H1 (cell line): ENCODE data around the gene CBLN1. TPM values are rescaled to one million over a fixed set of nuclear protein-coding genes. Genes with fewer than 3 reads are reported as not detected.

Experiments
- CTCF ChIA-PET: fragments of 300-600 bp; sonication (Branson Sonifier 250); formaldehyde crosslinking; loops from one replicate; lab custom pipeline; 2021; ENCODE audit not compliant: partially characterized antibody; lab: Charles Lee
- POLR2A ChIA-PET: fragments of 300-600 bp; sonication (Branson Sonifier 250); formaldehyde crosslinking; loops from one replicate; lab custom pipeline; 2021; ENCODE audit warnings: inconsistent platforms; ENCODE audit not compliant: partially characterized antibody; lab: Charles Lee
- DNase-seq, 2 experiments: peaks; one replicate each; pipeline versions ENCODE4 v3.0.0 to v3.0.0-alpha.2; 2010 to 2022; ENCODE audit warnings: low spot score in 2 of 2, low read depth in 1 of 2, mixed read lengths in 1 of 2
- FAIRE-seq: peaks from 2 replicates; lab custom pipeline; 2011; peaks lifted over from hg19 to GRCh38; lab: Jason Lieb, UNC
- H2AFZ ChIP-seq: 2 replicates; pipeline ENCODE4 v1.8.1; 2012; ENCODE audit warnings: low read length, inconsistent platforms
- H2AK5ac ChIP-seq: 2 replicates; pipeline ENCODE4 v1.6.1; 2013; ENCODE audit warnings: low read depth, low read length
- H2BK120ac ChIP-seq: replicated peaks from 2 replicates; pipeline ENCODE3; 2013; ENCODE audit warnings: low read depth, low read length, inconsistent platforms
- H2BK12ac ChIP-seq: 2 replicates; pipeline ENCODE4 v1.6.1; 2013; ENCODE audit warnings: low read depth, low read length
- H2BK15ac ChIP-seq: 2 replicates; pipeline ENCODE4 v1.6.1; 2013; ENCODE audit warnings: low read length
- H2BK20ac ChIP-seq: 2 replicates; pipeline ENCODE4 v1.6.1; 2013; ENCODE audit warnings: low read length
- H2BK5ac ChIP-seq: 2 replicates; pipeline ENCODE4 v1.6.1; 2013; ENCODE audit warnings: low read depth, low read length
- H3K14ac ChIP-seq: 2 replicates; pipeline ENCODE4 v1.6.1; 2013; ENCODE audit warnings: inconsistent platforms; ENCODE audit not compliant: insufficient read length
- H3K18ac ChIP-seq: 2 replicates; pipeline ENCODE4 v1.6.1; 2013; ENCODE audit warnings: low read length; ENCODE audit errors: extremely low read depth
- H3K23ac ChIP-seq: 2 replicates; pipeline ENCODE4 v1.6.1; 2013; ENCODE audit warnings: inconsistent platforms; ENCODE audit not compliant: insufficient read length
- H3K23me2 ChIP-seq: 2 replicates; pipeline ENCODE4 v1.6.1; 2013; ENCODE audit warnings: low read depth, low read length
- H3K27ac ChIP-seq: 2 replicates; pipeline ENCODE4 v1.6.1; 2011; ENCODE audit warnings: low read depth, low read length, inconsistent platforms
- H3K27me3 ChIP-seq, 4 experiments: replicated peaks in 1 of 4; 1 replicate in 1 of 4; 2 replicates in 3 of 4; pipeline versions ENCODE4 v1.6.1 to v1.8.1; 2011 to 2013; ENCODE audit warnings: low read length in 3 of 4, mild to moderate bottlenecking in 3 of 4, inconsistent platforms in 2 of 4, mixed read lengths in 2 of 4, moderate library complexity in 1 of 4; ENCODE audit not compliant: control insufficient read depth in 3 of 4, insufficient read depth in 3 of 4; ENCODE audit errors: extremely low read depth in 1 of 4
- H3K36me3 ChIP-seq, 4 experiments: 2 replicates each; pipeline versions ENCODE4 v1.6.1 to v1.8.1; 2011 to 2013; ENCODE audit warnings: mild to moderate bottlenecking in 4 of 4, low read length in 3 of 4, moderate library complexity in 2 of 4, control low read depth in 1 of 4, inconsistent platforms in 1 of 4; ENCODE audit not compliant: insufficient read depth in 4 of 4, control insufficient read depth in 2 of 4
- H3K4ac ChIP-seq: replicated peaks from 2 replicates; pipeline ENCODE3; 2013; ENCODE audit warnings: low read length, low read depth, mixed read lengths, inconsistent platforms; ENCODE audit not compliant: insufficient read length
- H3K4me1 ChIP-seq, 4 experiments: replicated peaks in 1 of 4; 1 replicate in 1 of 4; 2 replicates in 3 of 4; pipeline versions ENCODE4 v1.6.1 to v1.8.1; 2011 to 2013; ENCODE audit warnings: low read length in 3 of 4, inconsistent platforms in 2 of 4, mixed read lengths in 1 of 4; ENCODE audit not compliant: insufficient read depth in 4 of 4, control insufficient read depth in 3 of 4
- H3K4me2 ChIP-seq, 2 experiments: 2 replicates each; pipeline versions ENCODE4 v1.6.1 to v1.8.1; 2011 to 2013; ENCODE audit warnings: low read depth in 2 of 2, low read length in 2 of 2, control low read depth in 1 of 2, inconsistent platforms in 1 of 2, mild to moderate bottlenecking in 1 of 2; ENCODE audit not compliant: insufficient read depth in 1 of 2
- H3K4me3 ChIP-seq, 4 experiments: fragments of 200-600, 300-600 bp in 1 of 4; sonication (generic), shearing (Covaris generic), sonication (Bioruptor Twin) in 1 of 4; 2 replicates each; pipeline versions ENCODE4 v1.5.1 to v1.8.1; 2011 to 2016; ENCODE audit warnings: low read length in 4 of 4, low read depth in 3 of 4, control low read depth in 2 of 4, inconsistent platforms in 2 of 4, mild to moderate bottlenecking in 2 of 4, mixed read lengths in 1 of 4, moderate library complexity in 1 of 4; ENCODE audit not compliant: insufficient read depth in 2 of 4; ENCODE audit errors: extremely low read depth in 1 of 4
- H3K56ac ChIP-seq: replicated peaks from 2 replicates; pipeline ENCODE3; 2013; ENCODE audit warnings: low read depth, mild to moderate bottlenecking, mixed read lengths, low read length, inconsistent platforms; ENCODE audit not compliant: insufficient read length
- H3K79me1 ChIP-seq: 2 replicates; pipeline ENCODE4 v1.6.1; 2013; ENCODE audit warnings: low read depth, low read length, control low read depth
- H3K79me2 ChIP-seq, 2 experiments: 2 replicates each; pipeline versions ENCODE4 v1.6.1 to v1.8.1; 2012 to 2013; ENCODE audit warnings: low read length in 2 of 2, mild to moderate bottlenecking in 2 of 2, inconsistent platforms in 1 of 2; ENCODE audit not compliant: insufficient read depth in 2 of 2, control insufficient read depth in 1 of 2
- H3K9ac ChIP-seq, 4 experiments: replicated peaks in 1 of 4; 1 replicate in 1 of 4; 2 replicates in 3 of 4; pipeline versions ENCODE4 v1.6.1 to v1.8.1; 2011 to 2013; ENCODE audit warnings: low read depth in 3 of 4, low read length in 3 of 4, control low read depth in 2 of 4, mild to moderate bottlenecking in 2 of 4, moderate library complexity in 2 of 4, inconsistent platforms in 1 of 4; ENCODE audit errors: extremely low read depth in 1 of 4
- H3K9me3 ChIP-seq, 2 experiments: 2 replicates each; pipeline versions ENCODE4 v1.6.1 to v1.8.1; 2012 to 2013; ENCODE audit warnings: mild to moderate bottlenecking in 2 of 2, moderate library complexity in 2 of 2, control low read depth in 1 of 2, inconsistent platforms in 1 of 2, low read depth in 1 of 2, low read length in 1 of 2, mixed read lengths in 1 of 2; ENCODE audit not compliant: insufficient read depth in 2 of 2
- H4K20me1 ChIP-seq, 2 experiments: replicated peaks in 1 of 2; 2 replicates each; pipeline versions ENCODE3 to v1.8.1; 2011 to 2013; ENCODE audit warnings: inconsistent platforms in 2 of 2, low read length in 2 of 2, mild to moderate bottlenecking in 1 of 2; ENCODE audit not compliant: insufficient read depth in 2 of 2, control insufficient read depth in 1 of 2
- H4K5ac ChIP-seq: 2 replicates; pipeline ENCODE4 v1.6.1; 2013; ENCODE audit warnings: low read length, low read depth, mixed read lengths, inconsistent platforms; ENCODE audit not compliant: insufficient read length
- H4K8ac ChIP-seq: 2 replicates; pipeline ENCODE4 v1.8.0; 2013; ENCODE audit warnings: mild to moderate bottlenecking, moderate library complexity, low read length, inconsistent platforms; ENCODE audit not compliant: insufficient read depth; ENCODE audit errors: extremely low read depth
- H4K91ac ChIP-seq: replicated peaks from 2 replicates; pipeline ENCODE3; 2013; ENCODE audit warnings: low read length, mixed read lengths, inconsistent platforms; ENCODE audit not compliant: insufficient read length
- BACH1 ChIP-seq: IDR thresholded peaks from 2 replicates; pipeline ENCODE4 v1.6.1; 2012; ENCODE audit warnings: low read length, improper control_type of control experiment
- CTCF ChIP-seq, 3 experiments: IDR thresholded peaks; 1 replicate in 2 of 3; 2 replicates in 1 of 3; pipeline versions ENCODE4 v1.5.1 to v1.6.1; 2011; ENCODE audit warnings: low read length in 3 of 3, mild to moderate bottlenecking in 3 of 3, inconsistent platforms in 2 of 3, low read depth in 1 of 3, moderate library complexity in 1 of 3; ENCODE audit not compliant: insufficient read depth in 1 of 3; ENCODE audit errors: control extremely low read depth in 1 of 3
- HDAC2 ChIP-seq, 2 experiments: fragments of 300-600 bp in 1 of 2; sonication (generic) in 1 of 2; IDR thresholded peaks; 2 replicates each; pipeline ENCODE4 v1.6.1; 2011 to 2012; ENCODE audit warnings: low read depth in 2 of 2, low read length in 2 of 2, mild to moderate bottlenecking in 2 of 2, moderate library complexity in 2 of 2, borderline replicate concordance in 1 of 2, inconsistent platforms in 1 of 2
- KDM5A ChIP-seq: fragments of 200-600 bp; IDR thresholded peaks from 2 replicates; pipeline ENCODE4 v1.7.1; 2012; ENCODE audit warnings: mild to moderate bottlenecking, low read length, inconsistent platforms, mixed read lengths
- POU5F1 ChIP-seq: IDR thresholded peaks from 2 replicates; pipeline ENCODE4 v1.6.1; 2011; ENCODE audit warnings: low read depth, mild to moderate bottlenecking, low read length, moderate library complexity
- TCF12 ChIP-seq: IDR thresholded peaks from 2 replicates; pipeline ENCODE4 v1.6.1; 2011; ENCODE audit warnings: low read depth, mild to moderate bottlenecking, low read length
- USF2 ChIP-seq: IDR thresholded peaks from 2 replicates; pipeline ENCODE4 v1.6.1; 2011; ENCODE audit warnings: low read length, improper control_type of control experiment
- WGBS, 2 experiments: shearing (Covaris generic) in 1 of 2; methylation state at CpG; one replicate each; pipeline versions ENCODE4 v1.1.6 to v1.1.7; 2013 to 2015; ENCODE audit warnings: low lambda C conversion rate in 2 of 2, mixed read lengths in 2 of 2, inconsistent platforms in 1 of 2, low coverage in 1 of 2, missing lambda C conversion rate in 1 of 2; ENCODE audit not compliant: insufficient replicate concordance in 2 of 2, insufficient coverage in 1 of 2, insufficient read length in 1 of 2; ENCODE audit errors: extremely low coverage in 1 of 2, missing lambda C conversion rate in 1 of 2; 5-methylcytosine and 5-hydroxymethylcytosine counted together
- polyA plus RNA-seq, 7 experiments: library from polyadenylated mRNA; depleted of rRNA in 3 of 7; stranded (reverse) in 5 of 7; unstranded in 2 of 7; fragments of >200 nt in 5 of 7; fragments of 200-250 nt in 2 of 7; gene quantifications; 1 replicate in 5 of 7; 2 replicates in 1 of 7; 4 replicates in 1 of 7; pipeline versions ENCODE4 v1.2.1 to v1.2.3, GENCODE V29; 2011 to 2013; ENCODE audit warnings: missing spikeins in 2 of 7, mixed read lengths in 2 of 7
- total RNA-seq: library from RNA; stranded (reverse); fragmentation: NEBNext Ultra II Directional; extraction: Animal tissue kit (Norgen Biotek cat#: 25700); gene quantifications from 2 replicates; pipeline ENCODE4 v1.2.1, GENCODE V29; 2021

CBLN1 gene
- total and polyA plus RNA-seq, 2 of the 8 experiments (the other 6 are each of a cell fraction or from before 2014, with no cell fraction given) = 0.97 to 7.1 TPM

- no peaks in the 10 kb centered on the region for H3K79me1 ChIP-seq
- no peak overlapping the region for H3K23ac ChIP-seq
- H2BK5ac ChIP-seq = no peak overlapping the region
- no peak overlapping the region for H3K9ac ChIP-seq
- H3K27ac ChIP-seq = no peak overlapping the region
- no peak overlapping the region for H2BK15ac ChIP-seq
- no peaks in the 10 kb centered on the region for H3K36me3 ChIP-seq
- no peak overlapping the region for H3K4me2 ChIP-seq
- H2AFZ ChIP-seq = peak overlapping the region; percentile 61
- H3K23me2 ChIP-seq = peaks cover 4% of the 10 kb centered on the region; the same call in 1 of the 2 replicates
- no peak overlapping the region for H3K14ac ChIP-seq
- DNase-seq (no peak), FAIRE-seq (no peak)
- no peaks in the 10 kb centered on the region for H3K79me2 ChIP-seq
- no peak overlapping the region for H4K91ac ChIP-seq
- no peak overlapping the region for H4K5ac ChIP-seq
- ChIA-PET POLR2A (interaction anchor here (0.9 kb wide), 1 partner anchor 13 kb away, joined by 3 read pairs; no protein-coding TSS in a partner anchor), CTCF (interaction anchor here (1.2 kb wide), 1 partner anchor 12 kb away, joined by 3 read pairs; no protein-coding TSS in a partner anchor)
- H2AK5ac ChIP-seq = no peak overlapping the region
- peaks cover 0 to 1% (median 0%) of the 10 kb centered on the region in 4 experiments; a peak in 1 of 7 replicates for H3K27me3 ChIP-seq
- H2BK12ac ChIP-seq = no peak overlapping the region
- H3K4me3 ChIP-seq = no peak overlapping the region
- no peak overlapping the region for H2BK20ac ChIP-seq
- no peaks in the 10 kb centered on the region for H3K9me3 ChIP-seq
- no peaks in the 10 kb centered on the region for H4K20me1 ChIP-seq
- WGBS, 2 experiments = 71% methylated on average over 8 of the region's 8 CpGs; no CpG with 5 or more reads in 1 of the 2 experiments
- no peak overlapping the region for H3K18ac ChIP-seq
- no peaks in the 10 kb centered on the region for H3K4me1 ChIP-seq
- no peak overlapping the region for H3K4ac ChIP-seq
- no peak overlapping the region for H4K8ac ChIP-seq
- no peak overlapping the region for H2BK120ac ChIP-seq
- H3K56ac ChIP-seq = no peak overlapping the region
- TF ChIP-seq BACH1 = no peak
- no peak for TF ChIP-seq CTCF (IDR thresholded peaks at IDR 0.05; ENCODE audit: control extremely low read depth in 1 of 3, insufficient read depth in 1 of 3, low read depth in 1 of 3, low read length in 3 of 3)
- no peak for TF ChIP-seq KDM5A
- TF ChIP-seq POU5F1 = no peak
- TF ChIP-seq TCF12 = no peak
- TF ChIP-seq USF2 = no peak
- TF ChIP-seq HDAC2 (IDR thresholded peaks at IDR 0.05; ENCODE audit: borderline replicate concordance in 1 of 2, low read depth in 2 of 2, low read length in 2 of 2) = no peak
Observed at GRCh38 chr16:49260956-49261530, 20.6 kb downstream of the CBLN1 start.
